K562 (cell line): ENCODE results near the gene IDH3G. TPM values are rescaled to one million over a fixed set of nuclear protein-coding genes. Genes with fewer than 3 reads are reported as not detected.

Experiments
- ATAC-seq: fragments of 200-7000 bp; cut with Tn5 transposase; 3 replicates; pipeline ENCODE4 v1.9.1; 2020; ENCODE audit warnings: moderate library complexity
- BruUV-seq: library from RNA; stranded (reverse); fragments of 400-500 nt; replicated peaks from 2 replicates; lab custom pipeline; 2021; lab: Mats Ljungman, UMichigan
- CTCF ChIA-PET: fragments of 300-600 bp; formaldehyde crosslinking; extraction: SDS; loops from one replicate; lab custom pipeline; 2021; ENCODE audit warnings: low intra/inter-chr PET ratio; lab: Yijun Ruan, JAX
- POLR2A ChIA-PET: fragments of 300-600, 350-650 bp; sonication (Branson Sonifier 250); formaldehyde crosslinking; extraction: SDS; loops from one replicate; lab custom pipeline; 2021; ENCODE audit warnings: antibody characterized with exemption, inconsistent platforms; lab: Yijun Ruan, JAX
- DNase-seq, 4 experiments: peaks; one replicate each; pipeline versions ENCODE4 v3.0.0 to v3.0.0-alpha.2; 2011 to 2018; ENCODE audit warnings: low spot score in 3 of 4, mixed read lengths in 3 of 4; ENCODE audit errors: extremely low read depth in 1 of 4
- FAIRE-seq: peaks from 2 replicates; lab custom pipeline; 2011; peaks lifted over from hg19 to GRCh38; lab: Jason Lieb, UNC
- H2AFZ ChIP-seq: 2 replicates; pipeline ENCODE4 v1.6.0; 2011; ENCODE audit warnings: low read depth, low read length, control low read depth, inconsistent platforms
- H3K27ac ChIP-seq: fragments of 200-600 bp; 3 replicates; pipeline ENCODE4 v1.8.0; 2011; ENCODE audit warnings: low read depth, mild to moderate bottlenecking, control low read depth, inconsistent platforms, low read length, moderate library complexity, mixed read lengths; ENCODE audit errors: extremely low read depth
- H3K27me3 ChIP-seq, 2 experiments: fragments of 300-600 bp in 1 of 2; 2 replicates in 1 of 2; 3 replicates in 1 of 2; pipeline versions ENCODE4 v1.6.0 to v1.8.0; 2011; ENCODE audit warnings: inconsistent platforms in 2 of 2, low read length in 2 of 2, mild to moderate bottlenecking in 1 of 2, mixed read lengths in 1 of 2, moderate library complexity in 1 of 2; ENCODE audit not compliant: control insufficient read depth in 2 of 2, insufficient read depth in 2 of 2
- H3K36me3 ChIP-seq: fragments of 300-600 bp; 3 replicates; pipeline ENCODE4 v1.8.0; 2011; ENCODE audit warnings: mild to moderate bottlenecking, low read length, inconsistent platforms; ENCODE audit not compliant: control insufficient read depth, insufficient read depth
- H3K4me1 ChIP-seq, 2 experiments: fragments of 200-600 bp in 1 of 2; replicated peaks in 1 of 2; 2 replicates in 1 of 2; 3 replicates in 1 of 2; pipeline versions ENCODE4 v1.5.1 to v1.8.0; 2011; ENCODE audit warnings: inconsistent platforms in 2 of 2, low read length in 2 of 2, mild to moderate bottlenecking in 1 of 2, mixed read lengths in 1 of 2, moderate library complexity in 1 of 2; ENCODE audit not compliant: control insufficient read depth in 2 of 2, insufficient read depth in 2 of 2
- H3K4me2 ChIP-seq: 2 replicates; pipeline ENCODE4 v1.6.1; 2011; ENCODE audit warnings: low read length, control low read depth, inconsistent platforms, mixed read lengths; ENCODE audit not compliant: insufficient read depth
- H3K4me3 ChIP-seq: fragments of 200-600 bp; sonication (generic), shearing (Covaris generic); 2 replicates; pipeline ENCODE4 v1.5.1; 2016; ENCODE audit warnings: control low read depth, inconsistent platforms
- H3K79me2 ChIP-seq: fragments of 200-600 bp; 3 replicates; pipeline ENCODE4 v1.8.0; 2011; ENCODE audit warnings: low read length, inconsistent platforms; ENCODE audit not compliant: control insufficient read depth, insufficient read depth
- H3K9ac ChIP-seq, 2 experiments: 2 replicates each; pipeline versions ENCODE4 v1.6.0 to v1.6.1; 2011; ENCODE audit warnings: low read depth in 2 of 2, low read length in 2 of 2, control low read depth in 1 of 2, inconsistent platforms in 1 of 2, mild to moderate bottlenecking in 1 of 2, mixed read lengths in 1 of 2; ENCODE audit not compliant: insufficient read depth in 1 of 2
- H3K9me1 ChIP-seq: one replicate; pipeline ENCODE4 v1.6.0; 2011; ENCODE audit warnings: inconsistent platforms, mild to moderate bottlenecking, low read length, moderate library complexity; ENCODE audit not compliant: control insufficient read depth, insufficient read depth
- H3K9me3 ChIP-seq: replicated peaks from 2 replicates; pipeline ENCODE4 v1.5.1; 2011; ENCODE audit warnings: low read depth, low read length, inconsistent platforms; ENCODE audit not compliant: control insufficient read depth, insufficient read depth
- H4K20me1 ChIP-seq: replicated peaks from 2 replicates; pipeline ENCODE4 v1.6.1; 2011; ENCODE audit warnings: low read length, inconsistent platforms, mixed read lengths; ENCODE audit not compliant: control insufficient read depth, insufficient read depth
- ARID1B ChIP-seq: fragments of 450-650 bp; IDR thresholded peaks from 2 replicates; pipeline ENCODE4 v1.6.1; 2016; ENCODE audit warnings: antibody characterized with exemption, mild to moderate bottlenecking, inconsistent platforms
- CBFA2T3 ChIP-seq: fragments of 450-650 bp; IDR thresholded peaks from 2 replicates; pipeline ENCODE4 v1.6.1; 2017
- CHD1 ChIP-seq: fragments of 200-600 bp; sonication (generic); IDR thresholded peaks from one replicate; pipeline ENCODE4 v1.6.1; 2012; ENCODE audit warnings: mild to moderate bottlenecking, moderate library complexity, low read length, inconsistent platforms
- FOXP4 ChIP-seq: sonication (generic); formaldehyde crosslinking; IDR thresholded peaks from 2 replicates; pipeline ENCODE4 v1.8.0; 2022; ENCODE audit warnings: mild to moderate bottlenecking, missing genetic modification reagents, borderline replicate concordance
- GATA2 ChIP-seq: sonication (generic); formaldehyde crosslinking; IDR thresholded peaks from 2 replicates; pipeline ENCODE4 v1.4.0; 2020; ENCODE audit warnings: mild to moderate bottlenecking, missing genetic modification reagents
- HEY1 ChIP-seq: fragments of 250-450 bp; sonication (Bioruptor Pico); IDR thresholded peaks from 2 replicates; pipeline ENCODE4 v1.5.0; 2020; ENCODE audit warnings: mild to moderate bottlenecking, moderate library complexity, borderline replicate concordance
- IFI16 ChIP-seq: fragments of 250-450 bp; sonication (Bioruptor Pico); IDR thresholded peaks from 2 replicates; pipeline ENCODE4 v2.1.2; 2022; ENCODE audit warnings: mild to moderate bottlenecking, inconsistent platforms
- ILF3 ChIP-seq: fragments of 450-650 bp; IDR thresholded peaks from 2 replicates; pipeline ENCODE4 v1.6.1; 2018; ENCODE audit warnings: antibody characterized with exemption, mild to moderate bottlenecking, moderate library complexity, borderline replicate concordance
- MYC ChIP-seq, 2 experiments: fragments of 250-450 bp in 1 of 2; sonication (Bioruptor Pico) in 1 of 2; IDR thresholded peaks; 2 replicates each; pipeline versions ENCODE4 v1.5.1 to v1.6.1; 2012 to 2021; ENCODE audit warnings: low read depth in 2 of 2, borderline replicate concordance in 1 of 2, improper control_type of control experiment in 1 of 2, low read length in 1 of 2, mild to moderate bottlenecking in 1 of 2, moderate library complexity in 1 of 2
- PREB ChIP-seq: sonication (generic); formaldehyde crosslinking; IDR thresholded peaks from 2 replicates; pipeline ENCODE4 v1.8.1; 2023; ENCODE audit warnings: mild to moderate bottlenecking, missing genetic modification reagents
- SMARCA4 ChIP-seq: fragments of 450-650 bp; IDR thresholded peaks from 2 replicates; pipeline ENCODE4 v1.6.1; 2016
- ZNF174 ChIP-seq: fragments of 250-450 bp; sonication (Bioruptor Pico); IDR thresholded peaks from 2 replicates; pipeline ENCODE4 v1.4.0; 2020; ENCODE audit warnings: mild to moderate bottlenecking
- ZNF212 ChIP-seq: fragments of 450-650 bp; formaldehyde crosslinking; IDR thresholded peaks from 2 replicates; pipeline ENCODE4 v1.4.0; 2020; ENCODE audit warnings: mild to moderate bottlenecking
- ZNF354B ChIP-seq: fragments of 250-450 bp; sonication (Bioruptor Pico); IDR thresholded peaks from 2 replicates; pipeline ENCODE4 v1.4.0; 2020
- ZNF398 ChIP-seq: fragments of 250-450 bp; sonication (Bioruptor Pico); IDR thresholded peaks from 2 replicates; pipeline ENCODE4 v1.8.0; 2021; ENCODE audit warnings: moderate library complexity, mild to moderate bottlenecking, inconsistent platforms
- ZNF584 ChIP-seq: fragments of 200-800 bp; sonication (Bioruptor generic); IDR thresholded peaks from 2 replicates; pipeline ENCODE4 v1.6.1; 2016; ENCODE audit warnings: low read depth, mild to moderate bottlenecking, missing genetic modification characterization, missing compliant biosample characterization
- ZNF766 ChIP-seq: fragments of 200-800 bp; sonication (Bioruptor generic); conservative IDR thresholded peaks from 2 replicates; pipeline ENCODE4 v1.6.1; 2016; ENCODE audit warnings: missing genetic modification characterization, missing compliant biosample characterization
- WGBS: fragments of 100-300 bp; shearing (Covaris generic); methylation state at CpG from one replicate; pipeline ENCODE4 v1.1.6; 2016; ENCODE audit warnings: low coverage, mixed read lengths; ENCODE audit not compliant: insufficient coverage; ENCODE audit errors: missing lambda C conversion rate; 5-methylcytosine and 5-hydroxymethylcytosine counted together
- in situ Hi-C: fragments of 300-500 bp; cut with MboI; formaldehyde crosslinking; loops from 4 replicates; pipeline ENCODE4 v1.15.0; 2018; ENCODE audit warnings: inconsistent platforms, mixed read lengths
- intact Hi-C: fragments of 100-400 bp; cut with micrococcal nuclease; formaldehyde crosslinking; loops from 2 replicates; pipeline ENCODE4 v1.14.2; 2022
- polyA plus RNA-seq, 8 experiments: library from polyadenylated mRNA; depleted of rRNA in 4 of 8; stranded (reverse) in 5 of 8; unstranded in 3 of 8; fragments of >200 nt; fragmentation: Nextera tagmentation in 2 of 8; fragmentation: Illumina TruSeq in 1 of 8; extraction: Ambion mirVana in 2 of 8; extraction: Trizol in 1 of 8; gene quantifications; 2 replicates each; pipeline versions ENCODE4 v1.2.1 to v1.2.3, GENCODE V29; 2011 to 2014; ENCODE audit warnings: inconsistent platforms in 1 of 8, missing spikeins in 1 of 8
- total RNA-seq, 7 experiments: library from RNA; depleted of rRNA in 6 of 7; stranded (reverse); fragments of >200 nt in 6 of 7; fragmentation: Illumina TruSeq in 2 of 7; extraction: Trizol in 2 of 7; gene quantifications; 2 replicates each; pipeline versions ENCODE4 v1.2.1 to v1.2.3, GENCODE V29; 2011 to 2021; ENCODE audit warnings: low replicate concordance in 1 of 7

The IDH3G gene
- total and polyA plus RNA-seq, 9 of the 15 experiments (the other 6 are each of a cell fraction or from before 2014, with no cell fraction given): 24.3 to 72.5 (median 37.9) TPM

- Histone ChIP-seq H3K9ac (peak overlapping the region in 1 of 2 experiments; percentile 84; a peak in 3 of 4 replicates), H3K9me1 (peaks cover 3% of the 10 kb centered on the region), H3K4me3 (no peak overlapping the region), H3K4me1 (peaks cover 33 to 54% of the 10 kb centered on the region in 2 experiments), H4K20me1 (no peaks in the 10 kb centered on the region; the same call in 1 of the 2 replicates), H3K79me2 (peaks cover 56% of the 10 kb centered on the region), H2AFZ (no peak overlapping the region), H3K9me3 (no peaks in the 10 kb centered on the region), H3K36me3 (peaks cover 65% of the 10 kb centered on the region; the same call in 2 of the 3 replicates), H3K27me3 (no peaks in the 10 kb centered on the region), H3K4me2 (peak overlapping the region; percentile 53), H3K27ac (peak overlapping the region; percentile 19)
- no TSS peak for BruUV-seq
- ATAC-seq (no peak), DNase-seq (peak; percentile 25 to 67 (median 36)), FAIRE-seq (peak; percentile 83)
- intact Hi-C loops: no loop called here
- CTCF ChIA-PET: no interaction called here
- POLR2A ChIA-PET: no interaction called here
- 16% methylated on average over 16 of the region's 17 CpGs for WGBS
- in situ Hi-C loops: no loop called here
- TF ChIP-seq ZNF212 (no peak), FOXP4 (CRISPR knock-in tag) (no peak), PREB (CRISPR knock-in tag) (no peak), CHD1 (no peak), ILF3 (no peak), GATA2 (CRISPR knock-in tag) (0 out of 2 replicates have a peak, but pooled peaks have one; percentile 26), HEY1 (CRISPR knock-in tag) (no peak), ARID1B (peak; percentile 57; the same call in 1 of the 2 replicates), MYC (IDR thresholded peaks at IDR 0.05; ENCODE audit: low read depth, low read length) (0 out of 2 replicates have a peak, but pooled peaks have one; percentile 28), MYC (CRISPR knock-in tag; IDR thresholded peaks at IDR 0.05; ENCODE audit: borderline replicate concordance, low read depth) (no peak), ZNF174 (CRISPR knock-in tag) (no peak), IFI16 (no peak), SMARCA4 (0 out of 2 replicates have a peak, but pooled peaks have one; percentile 14), ZNF584 (no peak), ZNF766 (CRISPR knock-in tag) (0 out of 2 replicates have a peak, but pooled peaks have one; percentile 32), CBFA2T3 (peak; percentile 66), ZNF354B (CRISPR knock-in tag) (no peak), ZNF398 (CRISPR knock-in tag) (no peak)
Observed at GRCh38 chrX:153791104-153791852, 2.9 kb downstream of the IDH3G start.
